NCI-H82 (cell line): ENCODE data around the gene MT1F.

ENCODE experiments used
- DNase-seq: peaks from one replicate; lab custom pipeline; 2025; lab: John Stamatoyannopoulos, UW

MT1F gene

GRCh38 chr16:56625943-56626654 lies 31.7 kb upstream of the MT1F start:
- no peak for DNase-seq

GRCh38 chr16:56626685-56627084 lies 31.1 kb upstream of the MT1F start:
- no peak for DNase-seq

- no peak for DNase-seq
Measured at GRCh38 chr16:56628486-56629350, 29.0 kb upstream of the MT1F start.

- DNase-seq, result peak; percentile 43
Measured at GRCh38 chr16:56629531-56629930, 28.2 kb upstream of the MT1F start.

DNA sequence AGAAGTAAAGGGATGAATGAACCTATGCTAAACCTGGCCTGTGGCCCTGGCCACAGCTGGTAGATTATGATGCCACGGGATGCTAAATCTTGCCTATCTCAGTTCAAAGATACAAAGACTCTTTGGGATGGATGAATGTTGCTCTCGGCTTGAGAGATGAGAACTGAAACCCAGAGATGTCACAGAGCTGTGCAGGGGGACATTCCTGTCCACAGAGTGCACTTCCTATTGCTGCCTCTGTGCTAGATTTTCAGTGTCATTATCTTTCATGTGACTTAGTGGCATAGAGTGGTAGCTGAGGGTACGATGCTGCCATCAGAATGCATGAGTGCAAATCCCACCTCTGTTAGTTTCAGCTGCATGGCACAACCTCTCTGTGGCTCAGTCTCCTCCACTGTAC lies 27.6 kb upstream of the MT1F start:
- DNase-seq, result no peak

- no peak for DNase-seq
Measured at GRCh38 chr16:56631197-56631596, 26.6 kb upstream of the MT1F start.

- no peak for DNase-seq
Measured at GRCh38 chr16:56631832-56632155, 26.0 kb upstream of the MT1F start.

- no peak for DNase-seq
Measured at GRCh38 chr16:56632156-56632847, 25.5 kb upstream of the MT1F start, which contains the start of gene MT1M. TSS of gene MT1M (plus strand) at chr16:56632659. CDS start at chr16:56632732, 73 bp downstream.

- DNase-seq, result no peak
Measured at GRCh38 chr16:56632848-56633365, 24.9 kb upstream of the MT1F start.

DNA sequence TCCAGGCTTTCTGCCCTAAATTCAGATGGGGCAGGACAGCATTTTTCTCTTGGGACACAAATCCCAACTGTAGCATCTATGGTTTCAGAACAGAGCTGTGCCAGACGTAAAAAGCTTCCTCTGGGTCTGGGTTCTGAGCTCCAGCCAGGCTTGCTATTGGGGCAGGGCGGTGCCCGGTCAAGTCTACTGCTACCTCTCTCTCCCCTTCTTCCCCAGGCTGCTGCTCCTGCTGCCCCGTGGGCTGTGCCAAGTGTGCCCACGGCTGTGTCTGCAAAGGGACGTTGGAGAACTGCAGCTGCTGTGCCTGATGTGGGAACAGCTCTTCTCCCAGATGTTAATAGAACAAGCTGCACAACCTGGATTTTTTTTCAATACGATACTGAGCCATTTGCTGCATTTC lies 24.2 kb upstream of the MT1F start:
- no peak for DNase-seq

DNA sequence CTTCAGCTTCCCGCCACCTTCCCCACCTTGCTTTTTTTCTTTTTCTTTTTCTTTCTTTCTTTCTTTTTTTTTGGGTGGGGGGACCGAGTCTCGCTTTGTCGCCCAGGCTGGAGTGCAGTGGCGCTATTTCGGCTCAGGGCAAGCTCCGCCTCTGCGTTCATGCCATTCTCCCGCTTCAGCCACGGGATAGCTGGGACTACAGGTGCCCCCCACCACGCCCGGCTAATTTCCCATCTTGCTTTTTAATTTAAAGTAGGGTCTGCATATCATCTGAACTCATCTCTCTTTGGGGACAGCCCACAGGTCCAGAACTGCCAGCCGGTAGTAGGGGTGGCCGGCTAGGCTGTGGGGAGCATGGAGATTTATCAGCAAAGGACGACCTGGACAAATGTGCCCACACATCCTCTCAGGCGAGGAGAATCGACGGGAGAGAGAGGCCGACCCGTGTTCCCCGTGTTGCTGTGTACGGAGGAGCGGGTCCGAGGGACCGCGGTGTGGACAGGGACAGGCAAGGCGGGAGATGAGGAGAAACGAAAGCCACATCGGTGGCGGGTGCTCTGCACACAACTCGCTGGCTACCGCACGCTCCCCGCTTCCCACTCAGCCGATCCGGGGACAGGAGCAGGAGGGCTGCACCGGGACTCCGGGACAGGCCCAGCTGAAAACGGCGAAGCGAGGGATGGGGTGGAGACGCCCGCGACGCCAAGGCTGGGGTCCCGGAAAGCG lies 22.9 kb upstream of the MT1F start:
- no peak for DNase-seq

GRCh38 chr16:56635441-56635967 lies 22.3 kb upstream of the MT1F start:
- DNase-seq, result no peak

DNA sequence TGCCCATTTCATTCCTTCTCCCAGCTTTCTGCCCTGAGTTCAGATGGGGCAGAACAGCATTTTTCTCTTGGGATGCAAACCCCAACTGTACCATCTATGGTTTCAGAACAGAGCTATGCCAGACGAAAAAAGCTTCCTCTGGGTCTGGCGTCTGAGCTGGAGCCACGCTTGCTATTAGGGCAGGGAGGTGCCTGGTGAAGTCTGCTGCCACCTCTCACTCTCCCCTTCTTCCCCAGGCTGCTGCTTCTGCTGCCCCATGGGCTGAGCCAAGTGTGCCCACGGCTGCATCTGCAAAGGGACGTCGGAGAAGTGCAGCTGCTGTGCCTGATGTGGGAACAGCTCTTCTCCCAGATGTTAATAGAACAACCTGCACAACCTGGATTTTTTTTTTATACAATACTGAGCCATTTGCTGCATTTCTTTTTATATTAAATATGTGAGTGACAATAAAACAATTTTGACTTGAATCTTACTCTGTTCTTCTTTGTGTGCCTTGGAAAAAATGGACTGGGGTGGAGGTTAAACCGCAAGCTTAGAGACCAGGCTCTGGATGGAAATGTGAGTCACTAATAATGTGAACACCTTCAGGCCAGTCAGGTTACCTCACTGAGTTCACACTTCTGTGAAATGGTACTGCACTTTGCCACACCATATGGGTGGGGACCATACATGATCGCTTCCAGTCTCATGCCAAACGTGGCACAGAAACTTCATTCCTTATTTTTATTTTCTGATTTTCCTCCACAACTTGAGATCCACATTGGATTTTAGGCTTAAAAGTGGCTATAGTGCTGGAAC lies 20.9 kb upstream of the MT1F start:
- DNase-seq, result no peak

DNA sequence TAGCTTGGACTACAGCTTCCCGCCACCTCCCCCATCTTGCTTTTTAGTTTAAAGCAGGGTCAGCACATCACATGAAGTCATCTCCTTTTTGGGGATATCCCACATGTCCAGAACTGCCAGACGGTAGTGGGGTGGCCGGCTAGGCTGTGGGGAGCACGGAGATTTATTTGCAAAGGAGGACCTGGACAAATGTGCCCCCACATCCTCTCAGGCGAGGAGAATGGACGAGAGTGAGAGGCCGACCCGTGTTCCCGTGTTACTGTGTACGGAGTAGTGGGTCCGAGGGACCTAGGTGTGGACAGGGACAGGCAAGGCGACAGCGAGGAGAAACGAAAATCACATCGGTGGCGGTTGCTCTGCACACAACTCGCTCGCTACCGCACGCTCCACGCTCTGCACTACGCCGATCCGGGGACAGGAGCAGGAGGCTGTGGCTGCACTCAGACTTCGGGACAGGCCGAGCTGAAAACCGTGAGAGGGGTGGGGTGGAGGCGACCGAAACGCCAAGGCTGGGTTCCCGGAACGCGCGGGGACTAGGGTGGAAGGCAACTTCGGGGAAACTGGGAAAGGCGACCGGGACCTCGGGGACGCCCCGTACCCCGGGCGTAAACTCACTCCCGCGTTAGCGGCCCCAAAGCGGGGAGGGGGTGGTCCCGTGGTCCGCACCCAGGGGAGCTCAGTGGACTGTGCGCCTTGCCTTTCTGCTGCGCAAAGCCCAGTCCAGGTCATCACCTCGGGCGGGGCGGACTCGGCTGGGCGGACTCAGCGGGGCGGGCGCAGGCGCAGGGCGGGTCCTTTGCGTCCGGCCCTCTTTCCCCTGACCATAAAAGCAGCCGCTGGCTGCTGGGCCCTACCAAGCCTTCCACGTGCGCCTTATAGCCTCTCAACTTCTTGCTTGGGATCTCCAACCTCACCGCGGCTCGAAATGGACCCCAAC lies 19.7 kb upstream of the MT1F start, which contains the start of gene MT1A:
Gene MT1A, plus strand, starts transcription at position 853 of the 937 bp plus-strand sequence. Its CDS starts 73 bp downstream, at position 926.
- no peak for DNase-seq

DNA sequence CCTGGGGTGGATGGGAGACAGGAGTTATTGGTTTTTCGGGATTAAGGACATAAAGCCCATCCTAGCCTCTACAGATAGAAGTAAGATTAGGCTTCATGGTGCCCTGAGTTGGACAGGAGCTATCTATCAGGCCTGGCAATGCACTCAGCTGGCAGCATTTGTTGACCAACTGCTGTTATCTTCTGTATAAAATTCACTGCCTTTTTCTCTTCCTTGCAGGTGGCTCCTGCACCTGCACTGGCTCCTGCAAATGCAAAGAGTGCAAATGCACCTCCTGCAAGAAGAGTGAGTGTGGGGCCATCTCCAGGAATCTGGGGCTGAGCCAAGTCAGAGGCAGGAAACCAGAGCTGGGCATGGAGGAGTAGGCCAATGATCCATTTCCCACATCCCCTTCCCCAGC lies 18.7 kb upstream of the MT1F start:
- DNase-seq, result no peak

- no peak for DNase-seq
Measured at GRCh38 chr16:56640076-56640475, 17.7 kb upstream of the MT1F start.

GRCh38 chr16:56641166-56641565 lies 16.6 kb upstream of the MT1F start:
- no peak for DNase-seq

GRCh38 chr16:56643080-56643778 lies 14.5 kb upstream of the MT1F start:
- peak; percentile 43 for DNase-seq

- no peak for DNase-seq
Measured at GRCh38 chr16:56643833-56644232, 13.9 kb upstream of the MT1F start.
